ENCODE measurements around the gene CLPSL2. TPM values are rescaled to one million over a fixed set of nuclear protein-coding genes. Genes with fewer than 3 reads are reported as not detected.

Gene CLPSL2
- total and polyA plus RNA-seq, 10 of the 15 experiments (the other 5 are each of a cell fraction or from before 2014, with no cell fraction given) = 0.32 to 1.3 TPM; not detected in 8

- TF ChIP-seq ZNF687 (IDR thresholded peaks at IDR 0.05) (no peak; the same call in 1 of the 2 replicates), POLR2AphosphoS5 (IDR thresholded peaks at IDR 0.05; ENCODE audit: low read length) (peak; percentile 55; the same call in 1 of the 2 replicates), KAT2A (conservative IDR thresholded peaks at IDR 0.05; ENCODE audit: control insufficient read depth, low read depth, low read length) (no peak), RAD21 (IDR thresholded peaks at IDR 0.05; ENCODE audit: insufficient read depth, low read depth, low read length) (no peak), REST (IDR thresholded peaks at IDR 0.05; ENCODE audit: low read depth, low read length) (no peak), CBX3 (IDR thresholded peaks at IDR 0.05; ENCODE audit: borderline replicate concordance, low read depth) (no peak), MYC (IDR thresholded peaks at IDR 0.05; ENCODE audit: insufficient read depth, insufficient read length, insufficient replicate concordance, low read length, severe bottlenecking) (peak; percentile 81), ETV6 (conservative IDR thresholded peaks at IDR 0.05 in 1 of 2, IDR thresholded peaks at IDR 0.05 in 1 of 2; ENCODE audit: borderline replicate concordance in 1 of 2, low read depth in 1 of 2) (no peak; a peak in 1 of 4 replicates), HDAC2 (IDR thresholded peaks at IDR 0.05) (peak; percentile 78; the same call in 1 of the 2 replicates), PAX5 (IDR thresholded peaks at IDR 0.05; ENCODE audit: borderline replicate concordance, low read depth, low read length) (peak; percentile 72; the same call in 1 of the 2 replicates), POLR2A (IDR thresholded peaks at IDR 0.05; ENCODE audit: low read depth, low read length) (peak; percentile 70), RELB (IDR thresholded peaks at IDR 0.05; ENCODE audit: low read depth) (peak; percentile 65; the same call in 1 of the 2 replicates), CTCF (IDR thresholded peaks at IDR 0.05 in 2 of 3, conservative IDR thresholded peaks at IDR 0.05 in 1 of 3; ENCODE audit: control insufficient read depth in 2 of 3, extremely low read depth in 1 of 3, insufficient read depth in 1 of 3, low read depth in 3 of 3, low read length in 3 of 3) (peak in 2 of 3 experiments; percentile 1 to 22; a peak in 1 of 6 replicates), ZNF24 (IDR thresholded peaks at IDR 0.05) (no peak)
Measured at GRCh38 chr6:35731736-35732532, 44.5 kb upstream of the CLPSL2 start (continued).
